H1 (cell line): ENCODE results near the gene TSC1. TPM values are rescaled to one million over a fixed set of nuclear protein-coding genes. Genes with fewer than 3 reads are reported as not detected.

Experiments
- CTCF ChIA-PET: fragments of 300-600 bp; sonication (Branson Sonifier 250); formaldehyde crosslinking; loops from one replicate; lab custom pipeline; 2021; ENCODE audit not compliant: partially characterized antibody; lab: Charles Lee
- POLR2A ChIA-PET: fragments of 300-600 bp; sonication (Branson Sonifier 250); formaldehyde crosslinking; loops from one replicate; lab custom pipeline; 2021; ENCODE audit warnings: inconsistent platforms; ENCODE audit not compliant: partially characterized antibody; lab: Charles Lee
- DNase-seq, 2 experiments: peaks; one replicate each; pipeline versions ENCODE4 v3.0.0 to v3.0.0-alpha.2; 2010 to 2022; ENCODE audit warnings: low spot score in 2 of 2, low read depth in 1 of 2, mixed read lengths in 1 of 2
- FAIRE-seq: peaks from 2 replicates; lab custom pipeline; 2011; peaks lifted over from hg19 to GRCh38; lab: Jason Lieb, UNC
- H2AFZ ChIP-seq: 2 replicates; pipeline ENCODE4 v1.8.1; 2012; ENCODE audit warnings: low read length, inconsistent platforms
- H2AK5ac ChIP-seq: 2 replicates; pipeline ENCODE4 v1.6.1; 2013; ENCODE audit warnings: low read depth, low read length
- H2BK120ac ChIP-seq: replicated peaks from 2 replicates; pipeline ENCODE3; 2013; ENCODE audit warnings: low read depth, low read length, inconsistent platforms
- H2BK12ac ChIP-seq: 2 replicates; pipeline ENCODE4 v1.6.1; 2013; ENCODE audit warnings: low read depth, low read length
- H2BK15ac ChIP-seq: 2 replicates; pipeline ENCODE4 v1.6.1; 2013; ENCODE audit warnings: low read length
- H2BK20ac ChIP-seq: 2 replicates; pipeline ENCODE4 v1.6.1; 2013; ENCODE audit warnings: low read length
- H2BK5ac ChIP-seq: 2 replicates; pipeline ENCODE4 v1.6.1; 2013; ENCODE audit warnings: low read depth, low read length
- H3K14ac ChIP-seq: 2 replicates; pipeline ENCODE4 v1.6.1; 2013; ENCODE audit warnings: inconsistent platforms; ENCODE audit not compliant: insufficient read length
- H3K18ac ChIP-seq: 2 replicates; pipeline ENCODE4 v1.6.1; 2013; ENCODE audit warnings: low read length; ENCODE audit errors: extremely low read depth
- H3K23ac ChIP-seq: 2 replicates; pipeline ENCODE4 v1.6.1; 2013; ENCODE audit warnings: inconsistent platforms; ENCODE audit not compliant: insufficient read length
- H3K23me2 ChIP-seq: 2 replicates; pipeline ENCODE4 v1.6.1; 2013; ENCODE audit warnings: low read depth, low read length
- H3K27ac ChIP-seq: 2 replicates; pipeline ENCODE4 v1.6.1; 2011; ENCODE audit warnings: low read depth, low read length, inconsistent platforms
- H3K27me3 ChIP-seq, 4 experiments: replicated peaks in 1 of 4; 1 replicate in 1 of 4; 2 replicates in 3 of 4; pipeline versions ENCODE4 v1.6.1 to v1.8.1; 2011 to 2013; ENCODE audit warnings: low read length in 3 of 4, mild to moderate bottlenecking in 3 of 4, inconsistent platforms in 2 of 4, mixed read lengths in 2 of 4, moderate library complexity in 1 of 4; ENCODE audit not compliant: control insufficient read depth in 3 of 4, insufficient read depth in 3 of 4; ENCODE audit errors: extremely low read depth in 1 of 4
- H3K36me3 ChIP-seq, 4 experiments: 2 replicates each; pipeline versions ENCODE4 v1.6.1 to v1.8.1; 2011 to 2013; ENCODE audit warnings: mild to moderate bottlenecking in 4 of 4, low read length in 3 of 4, moderate library complexity in 2 of 4, control low read depth in 1 of 4, inconsistent platforms in 1 of 4; ENCODE audit not compliant: insufficient read depth in 4 of 4, control insufficient read depth in 2 of 4
- H3K4ac ChIP-seq: replicated peaks from 2 replicates; pipeline ENCODE3; 2013; ENCODE audit warnings: low read length, low read depth, mixed read lengths, inconsistent platforms; ENCODE audit not compliant: insufficient read length
- H3K4me1 ChIP-seq, 4 experiments: replicated peaks in 1 of 4; 1 replicate in 1 of 4; 2 replicates in 3 of 4; pipeline versions ENCODE4 v1.6.1 to v1.8.1; 2011 to 2013; ENCODE audit warnings: low read length in 3 of 4, inconsistent platforms in 2 of 4, mixed read lengths in 1 of 4; ENCODE audit not compliant: insufficient read depth in 4 of 4, control insufficient read depth in 3 of 4
- H3K4me2 ChIP-seq, 2 experiments: 2 replicates each; pipeline versions ENCODE4 v1.6.1 to v1.8.1; 2011 to 2013; ENCODE audit warnings: low read depth in 2 of 2, low read length in 2 of 2, control low read depth in 1 of 2, inconsistent platforms in 1 of 2, mild to moderate bottlenecking in 1 of 2; ENCODE audit not compliant: insufficient read depth in 1 of 2
- H3K4me3 ChIP-seq, 4 experiments: fragments of 200-600, 300-600 bp in 1 of 4; sonication (generic), shearing (Covaris generic), sonication (Bioruptor Twin) in 1 of 4; 2 replicates each; pipeline versions ENCODE4 v1.5.1 to v1.8.1; 2011 to 2016; ENCODE audit warnings: low read length in 4 of 4, low read depth in 3 of 4, control low read depth in 2 of 4, inconsistent platforms in 2 of 4, mild to moderate bottlenecking in 2 of 4, mixed read lengths in 1 of 4, moderate library complexity in 1 of 4; ENCODE audit not compliant: insufficient read depth in 2 of 4; ENCODE audit errors: extremely low read depth in 1 of 4
- H3K56ac ChIP-seq: replicated peaks from 2 replicates; pipeline ENCODE3; 2013; ENCODE audit warnings: low read depth, mild to moderate bottlenecking, mixed read lengths, low read length, inconsistent platforms; ENCODE audit not compliant: insufficient read length
- H3K79me1 ChIP-seq: 2 replicates; pipeline ENCODE4 v1.6.1; 2013; ENCODE audit warnings: low read depth, low read length, control low read depth
- H3K79me2 ChIP-seq, 2 experiments: 2 replicates each; pipeline versions ENCODE4 v1.6.1 to v1.8.1; 2012 to 2013; ENCODE audit warnings: low read length in 2 of 2, mild to moderate bottlenecking in 2 of 2, inconsistent platforms in 1 of 2; ENCODE audit not compliant: insufficient read depth in 2 of 2, control insufficient read depth in 1 of 2
- H3K9ac ChIP-seq, 4 experiments: replicated peaks in 1 of 4; 1 replicate in 1 of 4; 2 replicates in 3 of 4; pipeline versions ENCODE4 v1.6.1 to v1.8.1; 2011 to 2013; ENCODE audit warnings: low read depth in 3 of 4, low read length in 3 of 4, control low read depth in 2 of 4, mild to moderate bottlenecking in 2 of 4, moderate library complexity in 2 of 4, inconsistent platforms in 1 of 4; ENCODE audit errors: extremely low read depth in 1 of 4
- H3K9me3 ChIP-seq, 2 experiments: 2 replicates each; pipeline versions ENCODE4 v1.6.1 to v1.8.1; 2012 to 2013; ENCODE audit warnings: mild to moderate bottlenecking in 2 of 2, moderate library complexity in 2 of 2, control low read depth in 1 of 2, inconsistent platforms in 1 of 2, low read depth in 1 of 2, low read length in 1 of 2, mixed read lengths in 1 of 2; ENCODE audit not compliant: insufficient read depth in 2 of 2
- H4K20me1 ChIP-seq, 2 experiments: replicated peaks in 1 of 2; 2 replicates each; pipeline versions ENCODE3 to v1.8.1; 2011 to 2013; ENCODE audit warnings: inconsistent platforms in 2 of 2, low read length in 2 of 2, mild to moderate bottlenecking in 1 of 2; ENCODE audit not compliant: insufficient read depth in 2 of 2, control insufficient read depth in 1 of 2
- H4K5ac ChIP-seq: 2 replicates; pipeline ENCODE4 v1.6.1; 2013; ENCODE audit warnings: low read length, low read depth, mixed read lengths, inconsistent platforms; ENCODE audit not compliant: insufficient read length
- H4K8ac ChIP-seq: 2 replicates; pipeline ENCODE4 v1.8.0; 2013; ENCODE audit warnings: mild to moderate bottlenecking, moderate library complexity, low read length, inconsistent platforms; ENCODE audit not compliant: insufficient read depth; ENCODE audit errors: extremely low read depth
- H4K91ac ChIP-seq: replicated peaks from 2 replicates; pipeline ENCODE3; 2013; ENCODE audit warnings: low read length, mixed read lengths, inconsistent platforms; ENCODE audit not compliant: insufficient read length
- EP300 ChIP-seq, 2 experiments: IDR thresholded peaks; 1 replicate in 1 of 2; 2 replicates in 1 of 2; pipeline ENCODE4 v1.6.1; 2011 to 2012; ENCODE audit warnings: low read depth in 2 of 2, low read length in 2 of 2, mild to moderate bottlenecking in 2 of 2, borderline replicate concordance in 1 of 2, inconsistent platforms in 1 of 2, moderate library complexity in 1 of 2
- JUND ChIP-seq: IDR thresholded peaks from 2 replicates; pipeline ENCODE4 v1.6.1; 2011; ENCODE audit warnings: mild to moderate bottlenecking, improper control_type of control experiment, low read length
- PHF8 ChIP-seq: fragments of 200-600 bp; sonication (generic); conservative IDR thresholded peaks from 2 replicates; pipeline ENCODE4 v1.7.1; 2012; ENCODE audit warnings: low read depth, mild to moderate bottlenecking, inconsistent platforms, low read length, moderate library complexity
- WGBS, 2 experiments: shearing (Covaris generic) in 1 of 2; methylation state at CpG; one replicate each; pipeline versions ENCODE4 v1.1.6 to v1.1.7; 2013 to 2015; ENCODE audit warnings: low lambda C conversion rate in 2 of 2, mixed read lengths in 2 of 2, inconsistent platforms in 1 of 2, low coverage in 1 of 2, missing lambda C conversion rate in 1 of 2; ENCODE audit not compliant: insufficient replicate concordance in 2 of 2, insufficient coverage in 1 of 2, insufficient read length in 1 of 2; ENCODE audit errors: extremely low coverage in 1 of 2, missing lambda C conversion rate in 1 of 2; 5-methylcytosine and 5-hydroxymethylcytosine counted together
- polyA plus RNA-seq, 7 experiments: library from polyadenylated mRNA; depleted of rRNA in 3 of 7; stranded (reverse) in 5 of 7; unstranded in 2 of 7; fragments of >200 nt in 5 of 7; fragments of 200-250 nt in 2 of 7; gene quantifications; 1 replicate in 5 of 7; 2 replicates in 1 of 7; 4 replicates in 1 of 7; pipeline versions ENCODE4 v1.2.1 to v1.2.3, GENCODE V29; 2011 to 2013; ENCODE audit warnings: missing spikeins in 2 of 7, mixed read lengths in 2 of 7
- total RNA-seq: library from RNA; stranded (reverse); fragmentation: NEBNext Ultra II Directional; extraction: Animal tissue kit (Norgen Biotek cat#: 25700); gene quantifications from 2 replicates; pipeline ENCODE4 v1.2.1, GENCODE V29; 2021

The TSC1 gene
- total and polyA plus RNA-seq, 2 of the 8 experiments (the other 6 are each of a cell fraction or from before 2014, with no cell fraction given) = 37.2 to 46.0 TPM

DNA sequence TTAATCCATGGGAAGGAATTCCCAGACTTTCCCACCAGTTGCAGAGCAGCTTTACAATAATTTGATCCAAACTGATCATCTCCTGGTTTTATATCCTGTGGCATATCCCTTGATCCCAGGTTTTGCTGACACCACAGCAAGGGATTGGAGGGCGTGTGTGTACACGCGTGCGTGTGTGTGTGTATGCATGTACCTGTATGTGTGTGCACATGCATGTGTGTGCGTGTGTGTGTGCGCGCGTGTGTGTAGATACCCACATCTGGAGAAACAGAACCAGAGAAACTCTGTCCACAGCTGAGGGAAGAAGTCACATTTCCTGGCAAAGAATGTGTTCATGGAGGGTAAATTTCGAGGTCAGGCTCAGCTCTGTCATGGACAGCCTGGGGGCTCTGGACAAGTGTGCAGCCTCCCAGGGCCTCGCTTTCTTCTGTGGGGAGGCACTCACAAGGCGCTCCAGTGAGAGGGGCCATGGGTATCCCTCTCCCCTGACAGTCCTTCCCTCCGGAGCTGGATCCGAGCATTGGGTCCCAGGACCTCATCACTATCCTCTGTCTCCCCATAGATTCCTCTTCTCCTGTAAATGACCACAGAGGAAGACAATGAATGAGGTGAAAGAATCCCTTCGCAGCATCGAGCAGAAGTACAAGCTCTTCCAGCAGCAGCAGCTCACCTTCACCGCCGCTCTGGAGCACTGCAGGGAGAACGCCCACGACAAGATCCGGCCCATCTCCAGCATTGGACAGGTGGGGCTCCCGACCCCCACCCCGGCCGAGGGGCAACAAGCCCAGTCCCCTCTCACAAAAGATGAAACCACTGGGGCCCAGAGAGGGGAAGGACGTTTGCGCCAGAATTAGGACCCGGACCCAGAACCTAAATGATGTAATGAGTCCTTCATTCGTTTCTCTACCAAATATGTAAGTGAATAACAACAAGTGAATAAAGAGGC lies 60.8 kb downstream of the TSC1 start:
- no peak for TF ChIP-seq JUND
- TF ChIP-seq PHF8 = no peak
- no peak for TF ChIP-seq EP300 (IDR thresholded peaks at IDR 0.05; ENCODE audit: borderline replicate concordance in 1 of 2, low read depth in 2 of 2, low read length in 2 of 2)
- TF ChIP-seq, all 59 proteins: peak for 0
- 93% methylated on average over 27 of the region's 27 CpGs; no CpG with 5 or more reads in 1 of the 2 experiments for WGBS, 2 experiments

More for the DNA sequence above, 60.8 kb downstream of the TSC1 start:
- no peak overlapping the region for H3K14ac ChIP-seq
- H2BK5ac ChIP-seq = no peak overlapping the region
- no peak overlapping the region; the same call in 1 of the 2 replicates for H4K8ac ChIP-seq
- no peak overlapping the region for H2BK15ac ChIP-seq
- no peak overlapping the region for H3K4me2 ChIP-seq
- no peak overlapping the region for H4K5ac ChIP-seq
- H2AFZ ChIP-seq = no peak overlapping the region
- no peak overlapping the region for H3K4me3 ChIP-seq
- peaks cover 0 to 2% (median 0%) of the 10 kb centered on the region in 4 experiments; a peak in 2 of 7 replicates for H3K27me3 ChIP-seq
- FAIRE-seq (no peak), DNase-seq (no peak)
- H3K9ac ChIP-seq = no peak overlapping the region
- H4K91ac ChIP-seq = no peak overlapping the region
- no peaks in the 10 kb centered on the region for H3K23me2 ChIP-seq
- no peak overlapping the region for H2BK12ac ChIP-seq
- no peaks in the 10 kb centered on the region for H3K9me3 ChIP-seq
- H3K36me3 ChIP-seq = no peaks in the 10 kb centered on the region
- H2BK120ac ChIP-seq = no peak overlapping the region
- H3K79me2 ChIP-seq = no peaks in the 10 kb centered on the region
- ChIA-PET POLR2A (no interaction called here), CTCF (interaction anchor here (1.1 to 15.0 kb wide), 5 partner anchors 13 to 38 kb away, joined by 3 to 115 read pairs (median 4); no protein-coding TSS in a partner anchor)
- no peak overlapping the region for H3K18ac ChIP-seq
- H3K27ac ChIP-seq = no peak overlapping the region
- H3K4me1 ChIP-seq = peaks cover 0 to 2% (median 0%) of the 10 kb centered on the region in 4 experiments; a peak in 1 of 7 replicates
- H3K4ac ChIP-seq = no peak overlapping the region
- H3K79me1 ChIP-seq = no peaks in the 10 kb centered on the region
- no peak overlapping the region for H3K23ac ChIP-seq
- H3K56ac ChIP-seq = no peak overlapping the region
- no peak overlapping the region for H2BK20ac ChIP-seq
- H2AK5ac ChIP-seq = no peak overlapping the region
- no peaks in the 10 kb centered on the region for H4K20me1 ChIP-seq
